ENCODE data around the gene CNKSR2. TPM values are rescaled to one million over a fixed set of nuclear protein-coding genes. Genes with fewer than 3 reads are reported as not detected.

Gene CNKSR2
- total RNA-seq, 1 experiment from 2014 or later: 11.3 TPM

GRCh38 chrX:21379991-21380390, 5.8 kb downstream of the CNKSR2 start:
- Mint-ChIP-seq H3K27ac (peak overlapping the region; percentile 57; the same call in 1 of the 2 replicates), H3K9me3 (no peaks in the 10 kb centered on the region), H3K4me1 (peaks cover 43% of the 10 kb centered on the region), H3K4me3 (no peak overlapping the region), H3K36me3 (no peaks in the 10 kb centered on the region), H3K27me3 (ENCODE audit: low read depth) (peaks cover 9% of the 10 kb centered on the region)
- no peak for ATAC-seq
- TF ChIP-seq STAT6 (CRISPR knock-in tag; conservative IDR thresholded peaks at IDR 0.05; ENCODE audit: low read depth) (no peak), GABPB1 (CRISPR knock-in tag; IDR thresholded peaks at IDR 0.05) (no peak), SMAD4 (CRISPR knock-in tag; IDR thresholded peaks at IDR 0.05) (no peak), HMGA2 (CRISPR knock-in tag; IDR thresholded peaks at IDR 0.05) (no peak), E2F4 (CRISPR knock-in tag; IDR thresholded peaks at IDR 0.05; ENCODE audit: borderline replicate concordance, low read depth) (no peak), MAX (CRISPR knock-in tag; IDR thresholded peaks at IDR 0.05) (no peak), NFATC4 (CRISPR knock-in tag; IDR thresholded peaks at IDR 0.05) (no peak), HMGXB4 (CRISPR knock-in tag; IDR thresholded peaks at IDR 0.05) (no peak), NFE2L1 (CRISPR knock-in tag; IDR thresholded peaks at IDR 0.05) (no peak), RELA (CRISPR knock-in tag; IDR thresholded peaks at IDR 0.05; ENCODE audit: borderline replicate concordance) (no peak), NFYB (CRISPR knock-in tag; conservative IDR thresholded peaks at IDR 0.05; ENCODE audit: low read depth) (no peak), ZNF317 (CRISPR knock-in tag; IDR thresholded peaks at IDR 0.05; ENCODE audit: borderline replicate concordance, low read depth) (no peak), ESRRA (CRISPR knock-in tag; IDR thresholded peaks at IDR 0.05; ENCODE audit: borderline replicate concordance) (no peak), ERG (CRISPR knock-in tag; IDR thresholded peaks at IDR 0.05) (no peak), ZNF232 (CRISPR knock-in tag; IDR thresholded peaks at IDR 0.05) (no peak), ZNF396 (CRISPR knock-in tag; IDR thresholded peaks at IDR 0.05; ENCODE audit: borderline replicate concordance) (no peak), ZNF219 (CRISPR knock-in tag; IDR thresholded peaks at IDR 0.05; ENCODE audit: borderline replicate concordance) (no peak), CREB1 (CRISPR knock-in tag; IDR thresholded peaks at IDR 0.05) (no peak), FOXP4 (CRISPR knock-in tag; IDR thresholded peaks at IDR 0.05) (no peak)
- ChIA-PET POLR2A (interaction anchor here (0.7 kb wide), 1 partner anchor 202 kb away, joined by 6 read pairs; no protein-coding TSS in a partner anchor), CTCF (no interaction called here)
- DNase-seq (ENCODE audit: low spot score): no peak

Data from WTC11 (cell line).